ENCODE results near the gene ZCCHC3. TPM values are rescaled to one million over a fixed set of nuclear protein-coding genes. Genes with fewer than 3 reads are reported as not detected.

ZCCHC3 gene
- total RNA-seq, 1 donor from 2014 or later, result 23.8 TPM

DNA sequence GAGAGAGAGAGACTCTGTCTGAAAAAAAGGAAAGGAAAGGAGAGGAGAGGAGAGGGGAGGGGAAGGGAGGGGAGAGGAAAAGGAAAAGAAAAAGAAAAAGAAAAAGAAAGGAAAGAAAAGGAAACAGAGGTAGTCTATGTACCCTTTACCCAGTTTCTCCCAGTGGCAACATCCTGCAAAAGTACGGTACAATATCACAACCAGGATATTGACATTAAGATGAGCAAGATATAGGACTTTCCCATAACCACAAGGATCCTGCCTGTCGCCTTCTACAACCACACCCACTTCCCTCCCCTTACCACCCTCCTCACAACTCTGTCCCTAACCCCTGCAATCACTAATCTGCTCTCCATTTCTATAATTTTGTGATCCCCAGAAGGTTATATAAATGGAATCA is 10.9 kb upstream of the ZCCHC3 start:
- no peak for DNase-seq

DNA sequence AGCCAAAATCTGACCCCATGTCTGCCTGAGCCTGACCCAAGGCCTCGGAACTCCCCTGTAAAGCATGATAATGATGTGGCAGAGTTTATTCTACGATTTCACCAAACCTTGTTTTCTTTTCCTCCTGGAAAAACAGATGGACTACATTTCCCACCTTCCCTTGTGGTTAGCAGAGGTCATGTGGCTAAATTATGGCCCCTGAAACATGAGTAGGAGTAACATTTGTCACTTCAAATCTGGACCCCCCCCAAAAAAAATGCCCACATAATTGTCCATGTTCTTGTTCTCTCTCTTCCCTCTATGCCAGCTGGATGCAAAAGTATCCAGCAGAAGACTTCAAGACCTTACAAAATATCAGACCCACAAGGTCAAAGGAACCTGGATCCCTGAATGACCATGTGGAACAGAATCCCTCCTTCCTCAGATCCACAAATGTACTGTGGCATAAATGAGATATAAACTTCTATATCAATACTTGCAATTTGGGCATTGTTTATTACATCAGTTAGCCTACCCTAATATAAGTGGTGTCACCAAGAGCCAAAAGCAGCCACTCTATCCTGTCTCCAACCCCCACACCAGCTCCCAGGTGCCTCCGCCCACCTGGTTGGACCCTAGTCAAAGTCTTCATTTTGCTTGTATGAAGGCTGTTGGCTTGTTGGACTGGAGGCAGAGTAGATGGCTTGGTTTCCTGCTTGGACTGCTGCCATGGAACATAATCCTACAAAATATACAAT is 8.2 kb upstream of the ZCCHC3 start:
- peak; percentile 25 for DNase-seq

DNA sequence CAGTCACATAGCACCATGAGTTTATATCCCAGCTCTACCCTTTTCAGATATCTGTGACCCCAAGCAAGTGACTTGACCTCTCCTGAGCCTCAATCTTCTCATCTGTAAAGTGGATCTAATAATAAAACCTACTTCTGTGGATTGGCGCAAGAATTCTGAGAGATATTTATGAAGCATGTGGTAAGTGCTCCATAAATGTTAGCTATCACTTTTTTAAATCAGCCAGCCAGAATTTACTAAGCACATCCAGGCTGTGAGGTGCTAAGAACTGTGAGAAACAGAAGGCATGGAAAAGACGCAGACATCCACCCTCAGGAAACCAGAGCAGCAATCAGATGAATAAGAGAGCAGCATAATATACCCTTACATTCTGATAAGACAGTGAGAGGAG is 7.7 kb upstream of the ZCCHC3 start:
- DNase-seq, result no peak

DNA sequence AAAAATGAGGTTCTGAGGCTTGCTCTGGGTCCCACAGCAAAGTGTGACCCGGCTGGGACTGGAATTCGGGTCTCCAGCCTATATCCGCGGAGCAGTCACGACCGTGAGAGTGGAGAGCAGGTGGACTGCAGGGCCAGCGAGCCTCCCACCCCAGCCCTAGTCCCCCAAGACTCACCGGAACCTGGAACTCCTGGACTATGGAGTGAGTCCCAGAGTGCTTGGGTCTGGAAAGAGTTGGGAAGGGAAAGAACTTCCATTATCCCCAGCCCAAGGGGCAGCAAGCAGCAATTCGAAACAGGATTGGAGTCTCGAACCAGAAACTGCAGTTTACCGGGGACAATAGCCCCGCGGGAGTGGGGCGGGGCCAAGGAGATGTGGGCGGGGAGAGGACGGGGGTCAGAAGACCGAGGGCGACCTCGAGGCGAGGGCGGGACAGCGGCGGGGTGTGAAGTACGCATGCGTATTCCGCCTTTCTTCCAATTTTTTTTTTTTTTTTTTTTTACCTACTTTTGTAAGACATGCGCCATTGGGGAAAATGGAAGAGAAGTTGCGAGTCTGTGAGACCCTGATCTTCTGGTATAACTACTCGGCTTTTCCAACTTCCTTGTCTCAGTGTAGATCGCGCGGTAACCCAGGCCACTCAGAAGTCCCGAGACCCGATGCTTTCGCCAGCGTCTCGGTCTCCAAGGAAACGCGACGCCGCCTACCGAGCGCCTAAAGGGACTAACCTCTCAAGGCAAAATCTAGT is 7.1 kb upstream of the ZCCHC3 start, which contains the start of gene C20orf96:
C20orf96 (minus strand) TSS at position 667 of the 748 bp plus-strand sequence; CDS start at position 527, 140 bp downstream.
- DNase-seq, result peak; percentile 96

DNA sequence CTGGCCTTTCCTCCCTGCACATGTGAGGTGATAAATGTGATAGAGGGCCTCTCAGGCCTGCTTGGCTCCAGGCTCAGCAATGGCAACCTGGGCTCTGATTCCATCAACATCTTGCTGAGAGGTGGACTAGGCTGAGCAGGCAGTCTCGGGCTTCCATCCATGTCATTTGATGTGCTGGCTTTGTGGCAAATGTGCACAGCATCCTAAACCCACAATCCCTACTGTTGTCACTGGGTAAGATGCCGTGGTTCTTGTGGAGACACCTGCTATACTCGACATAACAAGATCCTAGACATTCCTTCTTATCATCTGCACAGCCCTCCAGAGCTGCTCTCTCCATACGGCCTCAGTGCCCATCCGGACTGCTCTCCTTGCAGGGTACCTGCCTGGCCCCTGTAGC is 2.8 kb upstream of the ZCCHC3 start:
- DNase-seq, result no peak

DNA sequence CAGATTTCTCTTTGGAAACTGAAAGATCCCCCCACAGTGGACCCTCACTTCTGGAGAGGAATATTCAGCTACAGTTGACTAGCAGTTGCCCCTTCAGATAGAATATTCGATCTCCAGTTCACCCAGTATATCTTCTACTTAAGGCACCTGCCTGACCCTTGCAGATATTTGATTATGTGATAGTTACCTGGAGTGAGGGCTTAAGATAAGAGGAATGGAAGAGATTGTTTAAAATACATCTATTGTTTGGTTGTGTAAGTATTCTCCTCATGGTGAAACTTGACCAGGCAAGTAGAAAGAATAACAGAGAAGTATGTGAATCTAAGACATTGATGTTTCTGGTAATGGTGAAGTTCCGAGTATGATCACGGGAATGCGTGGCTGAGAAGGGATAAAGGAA is 1.6 kb upstream of the ZCCHC3 start:
- no peak for DNase-seq

DNA sequence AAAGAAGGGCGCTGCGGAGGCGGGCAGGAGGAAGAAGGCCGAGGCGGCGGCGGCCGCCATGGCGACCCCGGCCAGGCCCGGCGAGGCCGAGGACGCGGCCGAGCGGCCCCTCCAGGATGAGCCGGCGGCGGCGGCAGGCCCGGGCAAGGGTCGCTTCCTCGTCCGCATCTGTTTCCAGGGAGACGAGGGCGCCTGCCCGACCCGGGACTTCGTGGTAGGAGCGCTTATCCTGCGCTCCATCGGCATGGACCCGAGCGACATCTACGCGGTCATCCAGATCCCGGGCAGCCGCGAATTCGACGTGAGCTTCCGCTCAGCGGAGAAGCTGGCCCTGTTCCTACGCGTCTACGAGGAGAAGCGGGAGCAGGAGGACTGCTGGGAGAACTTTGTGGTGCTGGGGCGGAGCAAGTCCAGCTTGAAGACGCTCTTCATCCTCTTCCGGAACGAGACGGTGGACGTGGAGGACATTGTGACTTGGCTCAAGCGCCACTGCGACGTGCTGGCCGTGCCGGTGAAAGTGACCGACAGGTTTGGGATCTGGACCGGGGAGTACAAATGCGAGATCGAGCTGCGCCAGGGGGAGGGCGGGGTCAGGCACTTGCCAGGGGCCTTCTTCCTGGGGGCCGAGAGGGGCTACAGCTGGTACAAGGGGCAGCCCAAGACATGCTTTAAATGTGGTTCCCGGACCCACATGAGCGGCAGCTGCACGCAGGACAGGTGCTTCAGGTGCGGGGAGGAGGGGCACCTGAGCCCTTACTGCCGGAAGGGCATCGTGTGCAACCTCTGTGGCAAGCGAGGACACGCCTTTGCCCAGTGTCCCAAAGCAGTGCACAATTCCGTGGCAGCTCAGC is 780 bp downstream of the ZCCHC3 start:
- peak; percentile 81 for DNase-seq

DNA sequence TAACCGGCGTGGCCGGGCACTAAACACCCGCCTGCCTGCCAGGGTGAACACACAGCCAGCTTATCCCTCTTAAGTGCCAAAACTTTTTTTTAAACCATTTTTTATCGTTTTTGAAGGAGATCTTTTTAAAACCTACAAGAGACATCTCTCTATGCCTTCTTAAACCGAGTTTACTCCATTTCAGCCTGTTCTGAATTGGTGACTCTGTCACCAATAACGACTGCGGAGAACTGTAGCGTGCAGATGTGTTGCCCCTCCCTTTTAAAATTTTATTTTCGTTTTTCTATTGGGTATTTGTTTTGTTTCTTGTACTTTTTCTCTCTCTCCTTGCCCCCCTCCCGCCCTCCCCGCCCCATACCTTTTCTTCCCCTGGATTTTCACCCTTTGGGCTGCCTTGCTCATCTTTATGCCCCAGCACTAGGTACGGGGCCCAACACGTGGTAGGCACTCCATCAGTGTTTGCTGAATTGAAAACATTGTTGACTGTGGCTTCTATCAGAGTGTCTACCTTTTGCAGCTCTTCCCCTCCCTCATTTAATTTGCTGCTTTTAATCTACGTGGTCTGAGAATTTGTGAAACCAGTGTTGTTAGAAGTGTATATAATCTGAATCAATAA is 1.5 kb downstream of the ZCCHC3 start:
- DNase-seq, result peak; percentile 14

DNA sequence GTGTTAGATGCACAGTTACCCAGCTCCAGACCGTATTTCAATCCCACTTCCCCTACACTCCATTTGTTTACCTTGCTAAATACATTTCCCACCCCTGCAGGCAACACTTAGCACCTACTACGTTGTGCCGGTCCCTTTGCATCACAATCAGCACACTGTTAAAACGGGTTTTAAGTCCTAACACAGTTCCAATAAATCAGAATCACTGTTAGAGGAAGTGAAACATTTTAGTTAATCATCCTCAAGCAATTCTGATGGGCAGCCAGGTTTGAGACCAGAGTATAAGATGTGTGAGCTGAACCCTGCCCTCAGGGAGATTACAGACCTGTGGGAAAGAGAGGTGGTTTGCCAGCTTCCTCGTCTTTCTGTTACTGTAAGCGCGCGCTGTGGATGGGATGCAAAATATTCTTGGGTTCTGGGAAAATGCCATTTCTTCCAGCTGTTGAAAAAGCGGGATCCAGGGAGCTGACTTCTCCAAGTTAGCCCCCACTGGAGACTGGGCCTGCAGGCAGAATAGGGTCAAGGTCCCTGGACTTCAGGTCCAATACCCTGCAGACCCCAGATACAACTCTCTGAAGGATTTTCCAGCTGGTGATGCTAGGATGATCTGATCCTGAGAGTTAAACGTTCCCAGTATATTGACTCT is 3.1 kb downstream of the ZCCHC3 start:
- peak; percentile 11 for DNase-seq

DNA sequence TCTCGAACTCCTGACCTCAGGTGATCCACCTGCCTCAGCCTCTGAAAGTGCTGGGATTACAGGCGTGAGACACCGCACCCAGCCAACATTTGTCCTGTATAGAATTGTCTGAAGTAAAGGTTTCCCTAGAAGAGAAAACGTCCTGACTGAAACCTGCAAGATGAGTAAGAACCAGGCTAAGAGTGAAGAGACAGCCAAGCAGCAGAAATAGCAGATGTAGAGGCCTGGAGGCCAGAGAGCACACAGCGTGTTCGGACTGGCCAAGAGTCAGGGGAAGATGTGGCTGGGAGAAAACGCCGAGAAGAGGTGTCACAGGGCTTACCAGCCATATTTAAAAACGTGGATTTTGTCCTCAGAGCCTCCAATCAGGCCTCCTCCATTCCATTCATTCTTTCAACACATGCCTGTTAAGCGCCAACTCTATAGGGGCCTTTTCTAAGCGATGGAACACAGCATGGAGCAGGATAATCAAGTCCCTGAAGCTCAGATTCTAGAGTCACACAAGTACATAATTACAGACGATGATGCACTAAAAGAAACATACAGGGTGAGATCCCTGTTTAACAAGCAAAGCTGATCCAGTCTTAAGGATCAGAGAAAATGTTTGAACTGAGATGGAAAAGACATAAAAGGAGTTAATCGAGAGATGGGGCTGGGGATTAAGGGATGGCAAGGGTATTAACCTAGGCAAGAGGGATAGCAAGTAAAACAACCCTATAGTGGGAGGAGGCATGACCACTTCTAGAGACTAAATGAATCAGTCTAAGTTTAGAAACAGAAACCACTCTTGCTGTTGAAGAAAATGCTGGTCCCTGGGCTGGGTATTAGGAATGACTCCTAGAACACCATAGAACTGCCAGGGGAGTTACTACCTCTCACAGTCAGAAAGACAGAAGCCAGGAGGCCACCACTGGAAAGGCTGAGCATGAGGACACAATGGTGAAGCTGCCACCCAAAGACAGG is 4.8 kb downstream of the ZCCHC3 start:
- DNase-seq, result no peak

DNA sequence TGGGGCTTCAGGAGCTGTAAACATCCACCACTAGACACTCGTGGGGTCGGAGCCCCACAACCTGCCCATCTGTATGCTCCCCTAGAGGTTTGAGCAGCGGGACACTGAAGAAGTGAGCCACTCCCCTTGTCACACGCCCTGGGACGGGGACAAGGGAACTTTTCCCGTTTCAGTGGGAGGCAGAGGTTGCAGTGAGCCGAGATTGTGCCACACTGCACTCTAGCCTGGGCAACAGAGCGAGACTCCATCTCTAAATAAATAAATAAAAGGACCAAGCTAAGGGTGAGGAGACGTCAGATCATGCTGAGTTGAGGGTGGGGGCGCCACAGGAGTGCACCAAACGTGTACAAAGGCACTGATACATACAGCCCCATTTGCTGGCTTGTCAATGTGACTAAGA is 8.4 kb downstream of the ZCCHC3 start:
- no peak for DNase-seq

DNA sequence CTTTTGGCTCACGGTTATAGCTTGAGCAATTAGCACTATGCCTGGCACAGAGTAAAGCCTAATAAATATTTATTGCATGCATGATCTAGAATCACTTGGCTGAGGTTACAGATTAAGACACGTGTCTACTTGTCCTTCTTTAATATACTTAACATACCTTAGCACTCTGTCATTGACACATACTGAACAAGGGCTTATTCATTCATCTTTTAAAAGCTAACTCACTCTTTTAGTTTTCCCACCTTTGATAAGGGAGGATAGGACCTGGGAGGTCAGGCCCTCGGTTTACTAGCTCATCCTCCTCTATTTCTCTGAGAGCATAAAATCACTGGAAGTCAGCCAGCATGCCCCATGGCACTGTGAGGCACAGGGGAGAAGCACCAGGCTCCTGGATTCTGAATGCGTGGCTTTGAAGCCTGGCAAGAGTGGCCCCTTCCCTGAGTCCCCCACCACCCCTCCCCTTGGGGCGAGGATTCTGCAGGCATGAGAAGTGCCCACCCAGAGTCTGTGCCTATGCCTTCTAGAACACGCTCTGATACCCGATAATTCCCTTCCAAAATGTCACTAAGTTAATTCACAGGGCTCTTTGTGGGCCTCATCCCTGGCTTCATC is 11.2 kb downstream of the ZCCHC3 start:
- no peak for DNase-seq

DNA sequence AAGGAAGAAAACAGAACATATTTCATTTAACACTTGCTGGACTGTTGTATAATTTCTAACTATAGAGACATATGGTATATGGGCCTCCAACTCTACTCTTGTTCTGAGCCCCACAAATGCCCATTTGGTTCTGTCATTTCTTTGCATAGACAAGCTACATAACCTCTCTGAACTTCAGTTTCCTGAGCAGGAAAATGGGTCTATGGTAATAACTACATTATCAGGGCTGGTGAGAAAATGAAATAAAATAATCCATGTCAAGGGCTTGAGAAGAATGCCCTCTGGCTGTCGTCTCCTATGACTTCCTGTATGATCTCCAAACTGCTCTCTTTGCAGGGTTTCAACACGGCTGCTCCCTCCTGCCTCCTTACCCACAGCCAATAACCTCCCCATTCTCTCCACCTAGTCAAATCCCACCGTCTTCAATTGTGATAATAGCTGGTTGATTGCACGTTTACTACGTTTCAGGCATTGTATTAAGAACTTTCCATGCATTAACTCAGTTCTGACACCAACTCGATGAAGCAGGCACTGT is 12.0 kb downstream of the ZCCHC3 start:
- no peak for DNase-seq

DNA sequence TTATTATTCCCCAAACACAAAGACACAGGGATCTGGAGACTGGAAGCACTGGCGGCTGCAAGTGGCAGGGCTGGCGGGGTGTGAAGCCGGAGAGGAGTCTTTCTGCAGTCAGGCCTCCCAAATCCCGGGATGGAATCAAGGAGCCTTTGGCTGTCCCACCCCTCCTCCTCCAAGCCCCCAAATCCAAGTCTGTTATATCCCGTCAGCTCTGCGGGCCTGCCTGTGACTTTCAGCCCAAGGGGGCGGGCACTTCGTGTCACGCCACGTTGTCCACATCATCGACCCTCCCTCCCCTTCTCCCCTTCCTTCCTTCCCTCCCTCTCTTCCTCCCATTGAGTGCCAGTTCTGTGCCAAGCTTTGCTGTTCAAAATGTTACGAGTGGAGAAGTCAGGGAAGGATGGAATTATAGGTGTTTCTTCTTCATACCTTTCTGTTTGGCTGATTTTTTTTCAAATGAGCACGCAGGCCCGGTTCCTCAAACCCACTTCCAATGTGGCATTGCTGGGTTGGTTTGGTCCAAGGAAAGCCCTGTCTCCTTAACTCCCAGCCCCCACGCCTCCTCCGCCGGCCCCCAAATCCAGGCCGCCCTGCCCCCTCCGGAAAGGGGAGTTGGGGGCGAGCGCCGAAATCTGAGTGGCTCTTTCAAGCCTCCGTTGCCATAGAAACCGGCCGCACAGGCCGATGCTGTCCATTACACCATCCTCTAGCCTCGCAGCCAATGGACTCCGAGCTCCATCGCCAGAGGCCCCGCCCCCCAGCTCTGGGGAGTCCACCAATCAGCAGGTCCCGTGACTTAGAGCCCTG is 12.7 kb downstream of the ZCCHC3 start:
- peak; percentile 99 for DNase-seq

DNA sequence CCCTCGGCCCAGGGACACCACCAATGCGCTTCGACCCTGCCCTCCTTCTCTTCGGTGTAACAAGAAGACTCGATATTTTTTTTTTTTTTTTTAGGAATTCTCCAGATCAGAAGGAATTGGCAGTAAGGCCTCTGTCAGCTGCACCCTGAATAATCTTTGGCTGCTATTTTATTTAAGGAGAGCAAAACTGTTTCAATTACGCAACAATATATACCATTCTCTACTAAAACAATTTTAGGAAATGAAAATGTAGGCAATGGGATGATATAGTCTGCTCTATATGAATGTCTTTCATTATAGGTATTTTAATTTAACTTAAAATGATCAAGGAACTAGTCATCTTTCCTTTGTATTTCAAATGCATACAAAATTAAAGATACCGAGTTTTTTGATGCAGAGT is 13.3 kb downstream of the ZCCHC3 start:
- no peak for DNase-seq

DNA sequence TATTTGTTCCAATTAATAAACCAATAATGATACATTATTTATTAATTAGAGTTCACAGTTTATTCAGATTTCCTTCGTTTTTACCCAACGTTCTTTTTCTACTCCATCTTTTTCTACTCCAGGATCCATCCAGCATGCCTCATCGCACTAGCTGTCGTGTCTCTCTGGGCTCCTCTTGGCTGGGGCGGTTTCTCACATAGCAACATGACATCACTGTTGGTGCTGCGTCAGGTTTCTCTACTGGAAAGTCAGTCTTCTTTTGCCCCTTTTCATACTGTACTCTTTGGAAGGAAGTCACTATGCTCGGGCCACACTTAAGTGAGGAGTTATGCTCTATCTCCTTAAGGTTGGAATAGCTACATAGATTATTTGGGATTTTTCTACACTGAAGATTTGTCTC is 14.2 kb downstream of the ZCCHC3 start:
- no peak for DNase-seq

DNA sequence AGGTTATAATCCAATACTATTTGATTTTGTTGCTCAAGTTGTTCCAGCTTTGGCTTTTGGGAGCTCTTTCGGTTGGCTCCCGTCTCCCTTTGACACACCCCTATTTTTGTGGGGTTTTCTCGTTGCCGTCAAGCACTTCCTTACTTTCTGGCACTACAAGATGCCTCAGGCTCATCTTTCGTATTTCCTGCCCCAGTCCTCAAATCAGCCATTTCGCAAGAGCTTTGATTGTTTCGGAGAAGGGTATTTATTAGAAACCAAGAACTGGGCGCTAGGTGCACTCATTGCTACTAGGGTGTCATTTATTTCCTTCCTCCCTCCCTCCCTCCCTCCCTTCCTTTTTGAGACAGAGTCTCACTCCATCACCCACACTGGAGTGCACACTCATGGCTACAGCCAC is 14.7 kb downstream of the ZCCHC3 start:
- no peak for DNase-seq

DNA sequence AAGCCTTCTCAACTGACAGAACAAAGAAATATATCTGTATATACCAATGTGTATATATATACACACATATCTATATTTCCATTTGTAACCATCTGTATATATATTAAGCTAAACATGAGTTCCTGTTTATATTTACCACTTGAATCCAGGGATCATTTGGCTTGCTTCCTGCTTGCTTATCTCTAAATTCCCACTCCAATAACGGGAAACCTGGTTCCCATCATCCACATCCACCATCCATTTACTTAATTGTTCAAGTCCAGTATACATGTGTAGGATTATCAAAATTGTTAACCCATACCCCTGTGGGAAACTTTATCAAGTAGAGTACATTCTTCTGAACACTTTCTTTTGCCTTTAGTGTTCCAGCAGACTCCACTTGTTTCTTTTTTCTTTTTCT is 15.5 kb downstream of the ZCCHC3 start:
- DNase-seq, result no peak

DNA sequence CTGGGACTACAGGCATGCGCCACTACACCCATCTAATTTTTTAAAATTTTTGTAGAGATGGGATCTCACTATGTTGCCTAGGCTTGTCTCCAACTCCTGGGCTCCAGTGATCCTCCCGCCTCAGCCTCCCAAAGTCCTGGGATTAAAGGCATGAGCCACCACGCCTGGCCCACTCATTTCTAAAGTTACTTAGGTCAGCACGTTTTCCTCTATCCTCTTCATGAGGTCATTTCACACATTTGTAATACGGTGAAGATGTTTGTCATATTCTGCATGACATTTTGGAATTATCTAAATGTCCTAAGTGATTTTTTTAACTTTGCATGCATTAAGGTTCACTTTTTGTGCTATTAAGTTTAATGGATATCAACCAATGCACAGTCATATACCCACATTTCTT is 16.0 kb downstream of the ZCCHC3 start:
- DNase-seq, result no peak

All from dermis blood vessel endothelial cell (primary cell).